PC-9 (cell line): Measurements from ENCODE around the gene AP4E1. TPM values are rescaled to one million over a fixed set of nuclear protein-coding genes. Genes with fewer than 3 reads are reported as not detected.

ENCODE experiments used
- BruUV-seq: library from RNA; stranded (reverse); fragments of 400-500 nt; replicated peaks from 2 replicates; lab custom pipeline; 2021; lab: Mats Ljungman, UMichigan
- CTCF ChIA-PET: fragments of 300-600 bp; sonication (Branson Sonifier 250); formaldehyde crosslinking; loops from one replicate; lab custom pipeline; 2022; ENCODE audit warnings: antibody characterized with exemption; lab: Charles Lee
- POLR2A ChIA-PET: fragments of 300-600 bp; sonication (Branson Sonifier 250); formaldehyde crosslinking; loops from one replicate; lab custom pipeline; 2022; ENCODE audit warnings: antibody characterized with exemption; ENCODE audit not compliant: unreplicated experiment; lab: Charles Lee
- DNase-seq, 2 experiments: peaks; one replicate each; pipeline versions ENCODE4 v3.0.0 to v3.0.0-alpha.2; 2015 to 2022; ENCODE audit warnings: mixed read lengths in 1 of 2
- H2AFZ ChIP-seq: fragments of 200-600 bp; sonication (generic); 2 replicates; pipeline ENCODE4 v1.8.1; 2017; ENCODE audit warnings: antibody characterized with exemption
- H3F3A ChIP-seq: fragments of 200-600 bp; sonication (generic); 2 replicates; pipeline ENCODE4 v1.8.1; 2017; ENCODE audit warnings: antibody characterized with exemption, mild to moderate bottlenecking, low read depth; ENCODE audit not compliant: insufficient read depth
- H3K27ac ChIP-seq: fragments of 200-600 bp; sonication (generic); 2 replicates; pipeline ENCODE4 v1.6.1; 2016; ENCODE audit warnings: mixed run types
- H3K27me3 ChIP-seq: fragments of 200-600 bp; sonication (generic); 2 replicates; pipeline ENCODE4 v1.6.1; 2016; ENCODE audit warnings: low read depth, mixed run types; ENCODE audit not compliant: insufficient read depth
- H3K36me3 ChIP-seq: fragments of 200-600 bp; sonication (generic); 2 replicates; pipeline ENCODE4 v1.6.1; 2016; ENCODE audit warnings: low read depth, mixed run types
- H3K4me1 ChIP-seq: fragments of 200-600 bp; sonication (generic); replicated peaks from 2 replicates; pipeline ENCODE4 v1.6.1; 2016; ENCODE audit warnings: mixed run types; ENCODE audit not compliant: insufficient read depth
- H3K4me2 ChIP-seq: fragments of 200-600 bp; sonication (generic); 2 replicates; pipeline ENCODE4 v1.6.1; 2017; ENCODE audit warnings: mixed run types
- H3K4me3 ChIP-seq: fragments of 200-600 bp; sonication (generic); 2 replicates; pipeline ENCODE4 v1.6.1; 2016; ENCODE audit warnings: mixed run types
- H3K79me2 ChIP-seq: fragments of 200-600 bp; sonication (generic); 2 replicates; pipeline ENCODE4 v1.6.1; 2017; ENCODE audit warnings: low read depth, mixed run types
- H3K9me2 ChIP-seq: fragments of 200-600 bp; sonication (generic); 2 replicates; pipeline ENCODE4 v1.8.1; 2017; ENCODE audit warnings: mild to moderate bottlenecking; ENCODE audit not compliant: insufficient read depth
- H3K9me3 ChIP-seq: fragments of 200-600 bp; sonication (generic); 2 replicates; pipeline ENCODE4 v1.8.1; 2016; ENCODE audit warnings: low read depth; ENCODE audit not compliant: insufficient read depth
- H4K20me1 ChIP-seq: fragments of 200-600 bp; sonication (generic); 2 replicates; pipeline ENCODE4 v1.8.1; 2017; ENCODE audit not compliant: insufficient read depth
- EZH2 ChIP-seq: fragments of 200-600 bp; sonication (generic); IDR thresholded peaks from 2 replicates; pipeline ENCODE4 v1.8.0; 2017; ENCODE audit warnings: antibody characterized with exemption, low read depth
- intact Hi-C: fragments of 100-400 bp; cut with micrococcal nuclease; formaldehyde crosslinking; loops from one replicate; pipeline ENCODE4 v1.10.0; 2022; ENCODE audit not compliant: unreplicated experiment
- total RNA-seq: library from RNA; stranded (reverse); gene quantifications from 2 replicates; pipeline ENCODE4 v1.2.3, GENCODE V29; 2021
- TF ChIP-seq, protein P1 (sequence below): fragments of 200-600 bp; sonication (generic); conservative IDR thresholded peaks from 2 replicates; pipeline ENCODE4 v1.6.1; 2017; ENCODE audit warnings: mixed run types, antibody characterized with exemption, mild to moderate bottlenecking, moderate library complexity

The AP4E1 gene
- total RNA-seq, 1 experiment from 2014 or later: 10.0 TPM

DNA sequence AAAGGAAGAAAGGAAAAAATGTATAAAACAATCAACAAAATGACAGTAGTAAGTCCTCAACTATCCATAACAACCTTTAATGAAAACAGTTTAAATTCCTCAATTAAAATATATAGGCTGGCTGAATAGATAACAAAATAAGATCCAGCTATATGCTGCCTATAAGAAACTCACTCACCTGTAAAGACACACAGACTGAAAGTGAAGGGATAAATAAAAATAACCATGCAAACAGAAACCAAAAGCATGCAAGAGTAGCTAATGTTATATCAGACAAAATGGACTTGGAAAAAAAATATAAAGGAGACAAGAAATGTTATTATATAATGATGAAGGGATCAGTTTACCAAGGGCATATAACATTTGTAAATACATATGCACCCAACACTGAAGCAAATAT lies 51.2 kb downstream of the AP4E1 start:
- no peaks in the 10 kb centered on the region for H3K27me3 ChIP-seq
- H3K27ac ChIP-seq: no peak overlapping the region
- no peak for TF ChIP-seq EZH2
- TF ChIP-seq, protein P1, sequence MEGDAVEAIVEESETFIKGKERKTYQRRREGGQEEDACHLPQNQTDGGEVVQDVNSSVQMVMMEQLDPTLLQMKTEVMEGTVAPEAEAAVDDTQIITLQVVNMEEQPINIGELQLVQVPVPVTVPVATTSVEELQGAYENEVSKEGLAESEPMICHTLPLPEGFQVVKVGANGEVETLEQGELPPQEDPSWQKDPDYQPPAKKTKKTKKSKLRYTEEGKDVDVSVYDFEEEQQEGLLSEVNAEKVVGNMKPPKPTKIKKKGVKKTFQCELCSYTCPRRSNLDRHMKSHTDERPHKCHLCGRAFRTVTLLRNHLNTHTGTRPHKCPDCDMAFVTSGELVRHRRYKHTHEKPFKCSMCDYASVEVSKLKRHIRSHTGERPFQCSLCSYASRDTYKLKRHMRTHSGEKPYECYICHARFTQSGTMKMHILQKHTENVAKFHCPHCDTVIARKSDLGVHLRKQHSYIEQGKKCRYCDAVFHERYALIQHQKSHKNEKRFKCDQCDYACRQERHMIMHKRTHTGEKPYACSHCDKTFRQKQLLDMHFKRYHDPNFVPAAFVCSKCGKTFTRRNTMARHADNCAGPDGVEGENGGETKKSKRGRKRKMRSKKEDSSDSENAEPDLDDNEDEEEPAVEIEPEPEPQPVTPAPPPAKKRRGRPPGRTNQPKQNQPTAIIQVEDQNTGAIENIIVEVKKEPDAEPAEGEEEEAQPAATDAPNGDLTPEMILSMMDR: no peak
- no peaks in the 10 kb centered on the region for H3K79me2 ChIP-seq
- H4K20me1 ChIP-seq: no peaks in the 10 kb centered on the region
- H2AFZ ChIP-seq: no peak overlapping the region
- H3K9me2 ChIP-seq: no peaks in the 10 kb centered on the region
- ChIA-PET CTCF (no interaction called here), POLR2A (no interaction called here)
- no peak overlapping the region for H3K4me2 ChIP-seq
- no peaks in the 10 kb centered on the region for H3K4me1 ChIP-seq
- 0 out of 2 replicates have a peak, but pooled peaks cover 6% of the 10 kb centered on the region for H3K36me3 ChIP-seq
- no peak for DNase-seq
- no peak overlapping the region for H3K4me3 ChIP-seq
- BruUV-seq: no TSS peak
- intact Hi-C loops: no loop called here
- no peaks in the 10 kb centered on the region for H3F3A ChIP-seq
- no peaks in the 10 kb centered on the region for H3K9me3 ChIP-seq

- BruUV-seq: no TSS peak
- Histone ChIP-seq H2AFZ (no peak overlapping the region), H3K4me2 (no peak overlapping the region), H3K27me3 (no peaks in the 10 kb centered on the region), H3K9me2 (no peaks in the 10 kb centered on the region), H3K36me3 (0 out of 2 replicates have a peak, but pooled peaks cover 6% of the 10 kb centered on the region), H3K9me3 (no peaks in the 10 kb centered on the region), H3K4me1 (no peaks in the 10 kb centered on the region), H3K4me3 (no peak overlapping the region), H3F3A (no peaks in the 10 kb centered on the region), H4K20me1 (no peaks in the 10 kb centered on the region), H3K27ac (no peak overlapping the region), H3K79me2 (no peaks in the 10 kb centered on the region)
- ChIA-PET POLR2A (no interaction called here), CTCF (no interaction called here)
- no peak for DNase-seq
- TF ChIP-seq, protein P1: no peak
- no peak for TF ChIP-seq EZH2
- intact Hi-C loops: no loop called here
Measured at GRCh38 chr15:50964075-50964474, 55.6 kb downstream of the AP4E1 start.

DNA sequence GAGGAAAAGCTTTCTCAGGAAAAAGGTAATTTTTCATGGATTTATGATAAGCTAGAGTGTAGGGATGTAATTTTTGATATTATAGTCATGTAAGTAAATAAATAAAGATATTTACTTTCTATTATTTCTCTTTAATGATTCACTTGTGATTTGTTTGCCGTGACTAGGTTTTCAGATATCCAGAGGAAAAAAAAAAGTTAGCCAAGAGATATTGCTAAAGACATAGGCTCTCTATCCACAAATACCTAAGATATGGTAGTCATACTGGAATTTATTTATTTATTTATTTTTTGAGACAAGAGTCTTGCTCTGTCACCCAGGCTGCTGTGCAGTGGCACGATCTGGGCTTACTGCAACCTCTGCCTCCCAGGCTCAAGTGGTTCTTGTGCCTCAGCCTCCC lies 59.9 kb downstream of the AP4E1 start:
- H3F3A ChIP-seq: no peaks in the 10 kb centered on the region
- intact Hi-C loops: no loop called here
- TF ChIP-seq, protein P1: no peak
- TF ChIP-seq EZH2: no peak
- no peak for DNase-seq
- H3K4me3 ChIP-seq: no peak overlapping the region
- H3K9me3 ChIP-seq: peaks cover 4% of the 10 kb centered on the region; the same call in 1 of the 2 replicates
- ChIA-PET CTCF (no interaction called here), POLR2A (no interaction called here)
- BruUV-seq: no TSS peak
- H3K4me2 ChIP-seq: no peak overlapping the region
- H3K79me2 ChIP-seq: no peaks in the 10 kb centered on the region
- no peak overlapping the region for H3K27ac ChIP-seq
- H3K4me1 ChIP-seq: no peaks in the 10 kb centered on the region
- no peak overlapping the region for H2AFZ ChIP-seq
- H4K20me1 ChIP-seq: no peaks in the 10 kb centered on the region
- no peaks in the 10 kb centered on the region for H3K27me3 ChIP-seq
- no peaks in the 10 kb centered on the region for H3K9me2 ChIP-seq
- no peaks in the 10 kb centered on the region for H3K36me3 ChIP-seq
